Esophagus muscularis mucosa (tissue), 4 donors: ENCODE data around the gene SLC16A11. TPM values are rescaled to one million over a fixed set of nuclear protein-coding genes. Genes with fewer than 3 reads are reported as not detected.
"Not testable (repeated sequence)": the region's sequence is repeated elsewhere in the genome, so short reads cannot be mapped to it uniquely, and the experiment has no call there.

Experiments used
- DNase-seq: peaks from one replicate; pipeline ENCODE4 v3.0.0-alpha.2; 2017; ENCODE audit errors: extremely low spot score
- H3K27ac ChIP-seq, 4 donors: fragments of 200-600 bp; sonication (generic); replicated peaks in 1 of 4; 1 replicate in 3 of 4; 2 replicates in 1 of 4; pipeline ENCODE4 v1.5.1; 2016 to 2019; ENCODE audit warnings: mild to moderate bottlenecking in 1 of 4
- H3K27me3 ChIP-seq, 4 donors: fragments of 200-600 bp; sonication (generic); one replicate each; pipeline versions ENCODE4 v1.5.1 to v1.6.0; 2016 to 2019
- H3K36me3 ChIP-seq, 4 donors: fragments of 200-600 bp; sonication (generic); one replicate each; pipeline ENCODE4 v1.5.1; 2016 to 2019
- H3K4me1 ChIP-seq, 4 donors: fragments of 200-600 bp; sonication (generic); one replicate each; pipeline ENCODE4 v1.5.1; 2016 to 2019
- H3K4me3 ChIP-seq, 4 donors: fragments of 200-600 bp; sonication (generic); 1 replicate in 2 of 4; 2 replicates in 2 of 4; pipeline ENCODE4 v1.5.1; 2016 to 2019; ENCODE audit warnings: mild to moderate bottlenecking in 4 of 4, moderate library complexity in 1 of 4
- H3K9me3 ChIP-seq, 4 donors: fragments of 200-600 bp; sonication (generic); 1 replicate in 3 of 4; 2 replicates in 1 of 4; pipeline ENCODE4 v1.5.1; 2016 to 2019
- EP300 ChIP-seq: sonication (generic); formaldehyde crosslinking; IDR thresholded peaks from one replicate; pipeline ENCODE4 v1.6.1; 2017; ENCODE audit warnings: antibody characterized with exemption
- POLR2A ChIP-seq: fragments of 450-650 bp; IDR thresholded peaks from one replicate; pipeline ENCODE4 v1.6.1; 2017; ENCODE audit warnings: antibody characterized with exemption, moderate library complexity, mild to moderate bottlenecking, low read depth
- POLR2AphosphoS5 ChIP-seq, 2 donors: sonication (generic); formaldehyde crosslinking; IDR thresholded peaks; one replicate each; pipeline ENCODE4 v1.6.1; 2017; ENCODE audit warnings: antibody characterized with exemption in 2 of 2
- WGBS: methylation state at CpG from one replicate; pipeline ENCODE4 v1.1.5; 2018; 5-methylcytosine and 5-hydroxymethylcytosine counted together
- intact Hi-C: fragments of 100-400 bp; cut with DNase I; formaldehyde crosslinking; loops from one replicate; pipeline ENCODE4 v1.15.1; 2023
- small RNA-seq, 3 donors: library from RNA; depleted of rRNA; stranded (forward); fragments of <200 nt; gene quantifications; one replicate each; pipeline ENCODE3, GENCODE V24; 2016
- total RNA-seq, 4 donors: library from RNA; depleted of rRNA; stranded (reverse); fragments of >200 nt; gene quantifications; one replicate each; pipeline versions ENCODE4 v1.1.0 to v1.2.1, GENCODE V29; 2016
- TF ChIP-seq, protein P1 (sequence below), 3 experiments: fragments of 200-600 bp in 2 of 3; fragments of 450-650 bp in 1 of 3; sonication (generic) in 2 of 3; IDR thresholded peaks; one replicate each; pipeline ENCODE4 v1.5.1; 2017 to 2019; ENCODE audit warnings: antibody characterized with exemption in 3 of 3, mild to moderate bottlenecking in 2 of 3, moderate library complexity in 1 of 3

SLC16A11 gene
- total RNA-seq, 4 donors from 2014 or later = 0.17 to 0.99 (median 0.26) TPM; not detected in 1

DNA sequence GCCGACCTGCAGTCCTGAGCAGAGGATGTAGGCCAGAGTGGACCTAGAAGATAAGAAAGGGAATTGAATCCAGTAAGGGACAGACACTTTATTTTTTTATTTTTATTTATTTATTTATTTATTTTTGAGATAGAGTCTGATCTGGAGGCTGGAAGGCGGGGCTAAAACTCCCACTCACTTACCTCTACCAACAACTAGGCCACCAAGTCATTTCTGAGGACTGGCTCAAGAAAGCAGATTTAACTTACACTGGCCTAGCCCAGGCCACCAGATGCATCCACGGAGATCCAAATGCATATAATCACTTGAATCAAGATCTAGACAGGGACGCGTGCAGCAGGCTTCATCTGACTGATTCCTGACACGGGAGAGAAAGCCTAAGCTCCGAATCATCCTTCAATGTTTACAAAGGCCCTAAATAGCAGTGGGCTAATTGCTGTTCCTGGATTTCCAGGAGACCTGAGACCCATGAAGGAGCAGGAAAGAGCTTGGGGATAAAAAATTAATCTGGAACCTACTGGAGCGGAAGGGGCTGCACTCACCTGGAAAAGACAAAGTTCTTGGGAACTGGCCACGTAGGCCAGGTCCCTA lies 49.1 kb downstream of the SLC16A11 start:
- no peak for DNase-seq
- peaks cover 0 to 41% (median 0%) of the 10 kb centered on the region in 4 donors for H3K27me3 ChIP-seq
- no peak overlapping the region for H3K4me3 ChIP-seq
- H3K4me1 ChIP-seq = peaks cover 8 to 18% (median 16%) of the 10 kb centered on the region in 4 donors
- 85% methylated on average over 9 of the region's 9 CpGs for WGBS
- H3K9me3 ChIP-seq = no peaks in the 10 kb centered on the region
- intact Hi-C loops = no loop called here
- no peak overlapping the region for H3K27ac ChIP-seq
- TF ChIP-seq, protein P1, sequence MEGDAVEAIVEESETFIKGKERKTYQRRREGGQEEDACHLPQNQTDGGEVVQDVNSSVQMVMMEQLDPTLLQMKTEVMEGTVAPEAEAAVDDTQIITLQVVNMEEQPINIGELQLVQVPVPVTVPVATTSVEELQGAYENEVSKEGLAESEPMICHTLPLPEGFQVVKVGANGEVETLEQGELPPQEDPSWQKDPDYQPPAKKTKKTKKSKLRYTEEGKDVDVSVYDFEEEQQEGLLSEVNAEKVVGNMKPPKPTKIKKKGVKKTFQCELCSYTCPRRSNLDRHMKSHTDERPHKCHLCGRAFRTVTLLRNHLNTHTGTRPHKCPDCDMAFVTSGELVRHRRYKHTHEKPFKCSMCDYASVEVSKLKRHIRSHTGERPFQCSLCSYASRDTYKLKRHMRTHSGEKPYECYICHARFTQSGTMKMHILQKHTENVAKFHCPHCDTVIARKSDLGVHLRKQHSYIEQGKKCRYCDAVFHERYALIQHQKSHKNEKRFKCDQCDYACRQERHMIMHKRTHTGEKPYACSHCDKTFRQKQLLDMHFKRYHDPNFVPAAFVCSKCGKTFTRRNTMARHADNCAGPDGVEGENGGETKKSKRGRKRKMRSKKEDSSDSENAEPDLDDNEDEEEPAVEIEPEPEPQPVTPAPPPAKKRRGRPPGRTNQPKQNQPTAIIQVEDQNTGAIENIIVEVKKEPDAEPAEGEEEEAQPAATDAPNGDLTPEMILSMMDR (IDR thresholded peaks at IDR 0.05) = no peak
- TF ChIP-seq POLR2A (no peak), EP300 (no peak), POLR2AphosphoS5 (IDR thresholded peaks at IDR 0.05) (no peak)
- peaks cover 9 to 27% (median 20%) of the 10 kb centered on the region in 4 donors for H3K36me3 ChIP-seq

DNA sequence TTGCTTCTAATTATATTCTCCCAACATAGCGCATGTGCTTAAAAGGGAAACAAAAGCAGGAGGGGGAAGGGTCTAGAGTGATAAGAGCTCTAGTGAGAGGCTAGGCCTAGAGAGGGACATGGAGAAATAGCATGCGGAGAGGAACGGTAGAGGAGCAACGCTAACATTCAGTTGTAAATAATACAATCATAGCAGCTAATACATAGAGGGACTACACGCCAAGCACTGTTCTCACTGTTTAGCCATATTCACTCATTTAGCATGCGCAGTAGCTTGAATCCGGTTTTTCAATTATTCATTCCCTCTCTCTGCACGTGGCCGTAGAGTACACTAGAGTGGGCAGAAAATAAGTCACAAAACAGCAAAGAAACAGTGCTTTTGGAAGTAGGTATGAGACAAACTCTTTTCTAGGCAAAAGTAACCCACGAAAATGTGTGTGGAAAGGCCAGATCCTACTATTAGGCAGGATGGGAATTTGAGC lies 49.7 kb downstream of the SLC16A11 start:
- TF ChIP-seq POLR2AphosphoS5 (IDR thresholded peaks at IDR 0.05) = no peak
- TF ChIP-seq POLR2A = no peak
- no peak for TF ChIP-seq EP300
- TF ChIP-seq, protein P1 (IDR thresholded peaks at IDR 0.05) = no peak
- H3K36me3 ChIP-seq = peaks cover 3 to 21% (median 14%) of the 10 kb centered on the region in 4 donors
- no peak for DNase-seq
- 92% methylated on average over 10 of the region's 10 CpGs for WGBS
- intact Hi-C loops = no loop called here
- H3K9me3 ChIP-seq = no peaks in the 10 kb centered on the region
- no peak overlapping the region for H3K4me3 ChIP-seq
- no peak overlapping the region for H3K27ac ChIP-seq
- H3K4me1 ChIP-seq = peaks cover 8 to 18% (median 16%) of the 10 kb centered on the region in 4 donors
- H3K27me3 ChIP-seq = peaks cover 0 to 47% (median 0%) of the 10 kb centered on the region in 4 donors

DNA sequence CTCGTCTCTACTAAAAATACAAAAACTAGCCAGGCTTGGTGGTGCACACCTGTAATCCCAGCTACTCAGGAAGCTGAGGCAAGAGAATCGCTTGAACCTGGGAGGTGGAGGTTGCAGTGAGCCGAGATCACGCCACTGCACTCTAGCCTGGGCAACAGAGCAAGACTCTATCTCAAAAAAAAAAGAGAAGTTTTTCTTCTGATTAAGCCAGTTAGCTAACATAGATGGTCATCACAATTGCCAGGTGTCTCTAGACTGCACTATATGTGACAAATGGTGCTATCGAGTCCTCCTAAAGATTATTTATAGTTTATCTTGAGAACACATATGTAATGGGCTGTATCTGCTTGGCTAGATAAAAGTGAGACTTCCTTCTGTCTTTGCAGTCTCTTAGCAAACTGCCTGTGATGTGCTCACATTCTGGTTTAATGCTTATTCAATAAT lies 50.3 kb downstream of the SLC16A11 start:
- H3K27ac ChIP-seq, H3K9me3 ChIP-seq, intact Hi-C loops, DNase-seq, H3K4me3 ChIP-seq: not testable (repeated sequence)
- WGBS = 79% methylated on average over 4 of the region's 5 CpGs
- H3K36me3 ChIP-seq = peaks cover 0 to 16% (median 9%) of the 10 kb centered on the region in 4 donors
- H3K4me1 ChIP-seq = peaks cover 8 to 18% (median 16%) of the 10 kb centered on the region in 4 donors
- peaks cover 0 to 49% (median 0%) of the 10 kb centered on the region in 4 donors for H3K27me3 ChIP-seq

Small RNAs within 50 kb of the gene (small RNA-seq; reads per million reads assigned to genes)
- 0 reads per million in 3 donors for gene AC120057.1

Other genes starting within 250 kb of the SLC16A11 start
- not detected for gene TEKT1, start 212.4 kb downstream of the SLC16A11 start, total RNA-seq
- under 1 TPM in 1 of 4 donors, not detected in 3; 0.17 TPM for gene ALOX12, start 48.0 kb downstream of the SLC16A11 start, total RNA-seq
- 100 to 1,000 TPM in 3 of 4 donors, 10 to 100 TPM in 1; 84.7 to 204 (median 172) TPM for gene RNASEK, start 31.5 kb downstream of the SLC16A11 start, total RNA-seq
- 1 to 10 TPM in 3 of 4 donors, under 1 TPM in 1; 0.83 to 5.0 (median 3.2) TPM for gene BCL6B, start 21.0 kb downstream of the SLC16A11 start, total RNA-seq
- 1 to 10 TPM in 1 of 4 donors, under 1 TPM in 3; 0.19 to 1.2 (median 0.65) TPM for gene SLC16A13, start 8.1 kb downstream of the SLC16A11 start, total RNA-seq
- 10 to 100 TPM in 3 of 4 donors, 1 to 10 TPM in 1; 3.0 to 14.0 (median 13.1) TPM for gene CLEC10A, start 36.2 kb upstream of the SLC16A11 start, total RNA-seq
- 1 to 10 TPM in 1 of 4 donors, under 1 TPM in 2, not detected in 1; 0.32 to 1.5 (median 0.42) TPM for gene ASGR2, start 70.7 kb upstream of the SLC16A11 start, total RNA-seq
- 1 to 10 TPM in 1 of 4 donors, under 1 TPM in 1, not detected in 2; 0.52 to 2.5 TPM for gene ASGR1, start 135.3 kb upstream of the SLC16A11 start, total RNA-seq
- 10 to 100 TPM; 12.3 to 21.4 (median 16.5) TPM for gene DLG4, start 175.7 kb upstream of the SLC16A11 start, total RNA-seq
- gene ACADVL, start 175.8 kb upstream of the SLC16A11 start, total RNA-seq = 100 to 1,000 TPM; 250 to 662 (median 544) TPM
- gene DVL2, start 190.4 kb upstream of the SLC16A11 start, total RNA-seq = 10 to 100 TPM; 34.5 to 55.5 (median 43.7) TPM
- 10 to 100 TPM; 21.6 to 38.1 (median 24.8) TPM for gene PHF23, start 195.4 kb upstream of the SLC16A11 start, total RNA-seq
- gene GABARAP, start 198.4 kb upstream of the SLC16A11 start, total RNA-seq = 100 to 1,000 TPM; 360 to 524 (median 408) TPM
- 10 to 100 TPM; 41.5 to 66.5 (median 46.6) TPM for gene CTDNEP1, start 207.6 kb upstream of the SLC16A11 start, total RNA-seq
- 10 to 100 TPM; 24.9 to 33.3 (median 27.8) TPM for gene ELP5, start 208.1 kb upstream of the SLC16A11 start, total RNA-seq
- 1 to 10 TPM; 1.7 to 3.4 (median 2.1) TPM for gene CLDN7, start 218.4 kb upstream of the SLC16A11 start, total RNA-seq
- gene SLC2A4, start 237.6 kb upstream of the SLC16A11 start, total RNA-seq = 100 to 1,000 TPM; 144 to 197 (median 157) TPM